Muscle of leg (tissue), 16 donors: ENCODE data around the gene ISOC2. TPM values are rescaled to one million over a fixed set of nuclear protein-coding genes. Genes with fewer than 3 reads are reported as not detected.

ENCODE experiments used
- DNase-seq: peaks from one replicate; pipeline ENCODE4 v3.0.0; 2013
- H3K27ac ChIP-seq: one replicate; pipeline ENCODE4 v1.5.1; 2013; ENCODE audit warnings: mild to moderate bottlenecking, low read length, control low read depth
- H3K27me3 ChIP-seq: one replicate; pipeline ENCODE4 v1.6.1; 2013; ENCODE audit warnings: low read length; ENCODE audit not compliant: control insufficient read depth, insufficient read depth
- H3K36me3 ChIP-seq: one replicate; pipeline ENCODE4 v1.6.1; 2013; ENCODE audit warnings: low read length; ENCODE audit not compliant: control insufficient read depth, insufficient read depth
- H3K4me1 ChIP-seq: one replicate; pipeline ENCODE4 v1.6.1; 2013; ENCODE audit warnings: low read length; ENCODE audit not compliant: control insufficient read depth, insufficient read depth
- H3K4me3 ChIP-seq: one replicate; pipeline ENCODE4 v1.5.1; 2013; ENCODE audit warnings: low read length, control low read depth
- H3K9me3 ChIP-seq: replicated peaks from 2 replicates; pipeline ENCODE4 v1.6.1; 2013; ENCODE audit warnings: low read depth, low read length; ENCODE audit not compliant: control insufficient read depth
- WGBS: methylation state at CpG from one replicate; pipeline ENCODE4 v1.1.5; 2013; ENCODE audit warnings: missing lambda C conversion rate; ENCODE audit not compliant: insufficient coverage; 5-methylcytosine and 5-hydroxymethylcytosine counted together
- long read RNA-seq, 11 donors: transcript quantifications; one replicate each; lab custom pipeline, GENCODE V29; 2026
- polyA plus RNA-seq, 8 donors: library from polyadenylated mRNA; unstranded; fragments of 120-200 nt; gene quantifications; one replicate each; pipeline versions ENCODE4 v1.2.1 to v1.2.3, GENCODE V29; 2013; ENCODE audit warnings: inconsistent platforms in 1 of 8, low replicate concordance in 1 of 8; ENCODE audit not compliant: insufficient read length in 8 of 8, insufficient read depth in 1 of 8
- total RNA-seq: library from RNA; stranded (reverse); fragments of 120-200 nt; gene quantifications from one replicate; pipeline ENCODE4 v1.2.4, GENCODE V29; 2013

Gene ISOC2
- 35.8 TPM for total RNA-seq
- 10 to 100 TPM; 31.8 to 39.1 (median 35.1) TPM for polyA plus RNA-seq
- long read RNA-seq, donor 1, transcript ISOC2-202 (6 exons, 998 nt), result major isoform, 14 of 19 reads
- long read RNA-seq, donor 1, partial matches to known transcripts, result 0 of 19 reads
- long read RNA-seq, donor 1, other reads (novel, unspliced or antisense), result 0 of 19 reads
- long read RNA-seq, donor 2, partial matches to known transcripts, result 0 of 1 reads
- long read RNA-seq, donor 2, other reads (novel, unspliced or antisense), result 0 of 1 reads
- long read RNA-seq, donor 3, transcript ISOC2-203 (5 exons, 1,566 nt), result minor isoform, 7 of 46 reads
- long read RNA-seq, donor 3, transcript ISOC2-202 (6 exons, 998 nt), result major isoform, 20 of 46 reads
- long read RNA-seq, donor 3, partial matches to known transcripts, result 16 of 46 reads
- long read RNA-seq, donor 3, other reads (novel, unspliced or antisense), result 0 of 46 reads
- long read RNA-seq, donor 4, partial matches to known transcripts, result 0 of 4 reads
- long read RNA-seq, donor 4, other reads (novel, unspliced or antisense), result 0 of 4 reads
- long read RNA-seq, donor 5, transcript ISOC2-202 (6 exons, 998 nt), result major isoform, 43 of 80 reads
- long read RNA-seq, donor 5, transcript ISOC2-203 (5 exons, 1,566 nt), result minor isoform, 10 of 80 reads
- long read RNA-seq, donor 5, transcript ISOC2-201 (6 exons, 1,122 nt), result minor isoform, 5 of 80 reads
- long read RNA-seq, donor 5, partial matches to known transcripts, result 21 of 80 reads
- long read RNA-seq, donor 5, other reads (novel, unspliced or antisense), result 0 of 80 reads
- long read RNA-seq, donor 6, transcript ISOC2-202 (6 exons, 998 nt), result major isoform, 36 of 47 reads
- long read RNA-seq, donor 6, transcript ISOC2-203 (5 exons, 1,566 nt), result minor isoform, 8 of 47 reads
- long read RNA-seq, donor 6, partial matches to known transcripts, result 0 of 47 reads
- long read RNA-seq, donor 6, other reads (novel, unspliced or antisense), result 0 of 47 reads
- long read RNA-seq, donor 7, transcript ISOC2-202 (6 exons, 998 nt), result major isoform, 28 of 36 reads
- long read RNA-seq, donor 7, partial matches to known transcripts, result 5 of 36 reads
- long read RNA-seq, donor 7, other reads (novel, unspliced or antisense), result 0 of 36 reads
- long read RNA-seq, donor 8, transcript ISOC2-202 (6 exons, 998 nt), result major isoform, 6 of 10 reads
- long read RNA-seq, donor 8, partial matches to known transcripts, result 0 of 10 reads
- long read RNA-seq, donor 8, other reads (novel, unspliced or antisense), result 0 of 10 reads
- long read RNA-seq, donor 9, transcript ISOC2-202 (6 exons, 998 nt), result major isoform, 13 of 23 reads
- long read RNA-seq, donor 9, transcript ISOC2-203 (5 exons, 1,566 nt), result minor isoform, 6 of 23 reads
- long read RNA-seq, donor 9, partial matches to known transcripts, result 0 of 23 reads
- long read RNA-seq, donor 9, other reads (novel, unspliced or antisense), result 0 of 23 reads
- long read RNA-seq, donor 10, transcript ISOC2-202 (6 exons, 998 nt), result major isoform, 11 of 16 reads
- long read RNA-seq, donor 10, partial matches to known transcripts, result 0 of 16 reads
- long read RNA-seq, donor 10, other reads (novel, unspliced or antisense), result 0 of 16 reads
- long read RNA-seq, donor 11, transcript ISOC2-202 (6 exons, 998 nt), result major isoform, 18 of 28 reads
- long read RNA-seq, donor 11, partial matches to known transcripts, result 5 of 28 reads
- long read RNA-seq, donor 11, other reads (novel, unspliced or antisense), result 0 of 28 reads

GRCh38 chr19:55461259-55461973 lies at the start of gene ISOC2:
ISOC2 (minus strand) TSS chr19:55461642; CDS start chr19:55456486, 5,156 bp downstream.
- WGBS, result under 1% methylated on average over 54 of the region's 54 CpGs
- H3K36me3 ChIP-seq, result peaks cover under 1% of the 10 kb centered on the region
- H3K4me1 ChIP-seq, result peaks cover 23% of the 10 kb centered on the region
- DNase-seq, result peak; percentile 100
- peak within 1 kb of the TSS; percentile 85 for H3K4me3 ChIP-seq
- no peaks in the 10 kb centered on the region for H3K9me3 ChIP-seq
- H3K27ac ChIP-seq, result peak within 1 kb of the TSS; percentile 98
- no peaks in the 10 kb centered on the region for H3K27me3 ChIP-seq

- 34% methylated on average over 7 of the region's 10 CpGs for WGBS
- no peak for DNase-seq
- H3K9me3 ChIP-seq, result no peaks in the 10 kb centered on the region
- H3K4me3 ChIP-seq, result no peak overlapping the region
- H3K4me1 ChIP-seq, result peaks cover 8% of the 10 kb centered on the region
- H3K36me3 ChIP-seq, result peaks cover 5% of the 10 kb centered on the region
- peaks cover 2% of the 10 kb centered on the region for H3K27me3 ChIP-seq
- H3K27ac ChIP-seq, result no peak overlapping the region
Observed at GRCh38 chr19:55508120-55508519, 46.7 kb upstream of the ISOC2 start.

DNA sequence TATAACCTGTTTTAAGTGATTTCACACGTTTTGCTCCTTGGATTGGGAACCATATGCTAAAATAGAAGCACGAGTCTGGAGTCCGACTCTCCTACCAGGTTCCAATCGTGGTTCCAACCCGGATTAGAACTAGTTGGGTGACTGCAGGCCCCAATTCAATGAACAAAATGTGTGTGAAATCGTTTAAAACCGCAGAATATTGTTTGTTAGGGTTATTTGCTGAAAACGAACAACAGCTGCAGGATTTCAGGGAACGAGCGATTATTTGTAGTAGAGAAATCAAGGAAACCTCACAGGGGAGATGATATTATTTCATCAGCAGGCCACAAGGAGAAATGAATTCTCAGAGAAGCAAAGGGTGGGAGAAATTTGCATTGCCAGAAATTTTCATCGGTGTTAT lies 43.5 kb upstream of the ISOC2 start:
- Histone ChIP-seq H3K27me3 (peaks cover 3% of the 10 kb centered on the region), H3K36me3 (peaks cover 21% of the 10 kb centered on the region), H3K4me1 (peaks cover 9% of the 10 kb centered on the region), H3K27ac (no peak overlapping the region), H3K9me3 (no peaks in the 10 kb centered on the region), H3K4me3 (no peak overlapping the region)
- no peak for DNase-seq
- 82% methylated on average over 10 of the region's 11 CpGs for WGBS

GRCh38 chr19:55504252-55504603 lies 42.8 kb upstream of the ISOC2 start:
- WGBS, result 30% methylated on average over 8 of the region's 13 CpGs
- no peaks in the 10 kb centered on the region for H3K9me3 ChIP-seq
- H3K4me3 ChIP-seq, result no peak overlapping the region
- peaks cover 27% of the 10 kb centered on the region for H3K36me3 ChIP-seq
- H3K27ac ChIP-seq, result no peak overlapping the region
- peaks cover 9% of the 10 kb centered on the region for H3K4me1 ChIP-seq
- H3K27me3 ChIP-seq, result peaks cover 3% of the 10 kb centered on the region
- no peak for DNase-seq

GRCh38 chr19:55503502-55504251 lies 42.2 kb upstream of the ISOC2 start:
- WGBS, result 12% methylated on average over 61 of the region's 64 CpGs
- no peaks in the 10 kb centered on the region for H3K9me3 ChIP-seq
- H3K27me3 ChIP-seq, result peaks cover 3% of the 10 kb centered on the region
- H3K4me1 ChIP-seq, result peaks cover 13% of the 10 kb centered on the region
- H3K36me3 ChIP-seq, result peaks cover 31% of the 10 kb centered on the region
- DNase-seq, result peak; percentile 96
- peak overlapping the region; percentile 78 for H3K27ac ChIP-seq
- H3K4me3 ChIP-seq, result peak overlapping the region; percentile 48

GRCh38 chr19:55503157-55503501 lies 41.7 kb upstream of the ISOC2 start:
- Histone ChIP-seq H3K36me3 (peaks cover 37% of the 10 kb centered on the region), H3K9me3 (no peaks in the 10 kb centered on the region), H3K4me1 (peaks cover 16% of the 10 kb centered on the region), H3K4me3 (no peak overlapping the region), H3K27me3 (peaks cover 3% of the 10 kb centered on the region), H3K27ac (no peak overlapping the region)
- no peak for DNase-seq
- 88% methylated on average over 17 of the region's 17 CpGs for WGBS

DNA sequence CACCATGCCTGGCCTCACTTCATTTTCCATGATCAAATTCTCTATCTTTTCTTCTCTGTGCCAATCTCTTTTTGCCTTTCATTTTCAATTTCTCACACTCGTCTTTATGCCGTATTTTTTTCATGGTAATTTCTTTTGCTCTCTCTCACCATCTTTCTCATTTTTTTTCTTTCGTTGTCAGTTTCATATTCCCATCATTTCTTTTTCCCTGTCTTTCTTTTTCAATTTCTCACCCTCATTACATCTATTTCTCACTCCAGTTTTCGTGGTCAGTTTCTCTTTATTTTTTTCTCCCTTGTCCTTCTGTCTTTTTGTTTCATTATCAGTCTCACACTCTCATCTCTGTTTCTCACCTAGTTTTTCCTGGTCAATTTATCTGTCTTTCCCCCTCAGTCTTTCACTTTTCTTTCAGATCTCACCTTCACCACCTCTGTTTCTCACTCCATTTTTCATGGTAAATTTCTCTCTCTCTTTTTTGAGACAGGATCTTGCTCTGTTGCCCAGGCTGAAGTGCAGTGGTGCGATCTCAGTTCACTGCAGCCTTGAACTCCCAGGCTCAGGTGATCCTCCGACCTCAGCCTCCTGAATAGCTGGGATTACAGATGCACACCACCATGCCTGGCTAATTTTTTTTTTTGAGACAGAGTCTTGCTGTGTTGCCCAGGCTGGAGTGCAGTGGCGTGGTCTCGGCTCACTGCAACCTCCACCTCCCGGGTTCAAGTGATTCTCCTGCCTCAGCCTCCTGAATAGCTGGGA lies 40.9 kb upstream of the ISOC2 start:
- Histone ChIP-seq H3K27ac (no peak overlapping the region), H3K4me3 (no peak overlapping the region), H3K4me1 (peaks cover 16% of the 10 kb centered on the region), H3K9me3 (no peaks in the 10 kb centered on the region), H3K36me3 (peaks cover 39% of the 10 kb centered on the region), H3K27me3 (peaks cover 3% of the 10 kb centered on the region)
- DNase-seq, result no peak
- 97% methylated on average over 9 of the region's 9 CpGs for WGBS

DNA sequence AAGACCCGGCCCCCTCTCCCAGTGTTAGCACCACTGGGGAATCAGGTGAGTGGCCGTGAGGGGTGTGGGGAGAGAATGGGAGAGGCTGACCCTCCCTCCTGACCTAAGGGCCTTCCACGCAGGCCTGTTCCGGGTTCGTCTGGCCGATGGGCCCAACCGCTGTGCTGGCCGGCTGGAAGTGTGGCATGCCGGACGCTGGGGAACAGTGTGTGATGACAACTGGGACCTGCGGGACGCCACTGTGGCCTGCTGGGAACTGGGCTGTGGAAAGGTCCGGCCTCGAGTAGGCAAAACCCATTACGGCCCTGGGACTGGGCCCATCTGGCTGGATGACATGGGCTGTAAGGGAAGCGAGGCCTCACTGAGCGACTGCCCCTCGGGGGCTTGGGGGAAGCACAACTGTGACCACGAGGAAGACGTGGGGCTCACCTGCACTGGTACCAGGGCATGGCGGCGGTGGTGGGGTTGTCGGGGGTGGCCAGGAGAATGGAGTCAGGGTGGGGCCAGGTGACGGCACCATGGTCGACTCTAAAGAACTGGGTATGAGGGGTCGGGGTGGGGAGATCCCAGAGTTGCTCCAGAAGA lies 39.0 kb upstream of the ISOC2 start:
- 90% methylated on average over 21 of the region's 26 CpGs for WGBS
- Histone ChIP-seq H3K36me3 (peaks cover 47% of the 10 kb centered on the region), H3K27ac (no peak overlapping the region), H3K9me3 (no peaks in the 10 kb centered on the region), H3K4me3 (no peak overlapping the region), H3K27me3 (peaks cover 3% of the 10 kb centered on the region), H3K4me1 (peaks cover 20% of the 10 kb centered on the region)
- DNase-seq, result no peak
